Activated T-cell treated with anti-CD3 and anti-CD28 coated beads, Interleukin-2, amount 50 U/mL, for 48 hours (primary cell): Measurements from ENCODE around the gene MAGED2.
A peak's percentile ranks its signal among the peaks of the same experiment; 100 is the strongest.
"Not testable (repeated sequence)": the region's sequence is repeated elsewhere in the genome, so short reads cannot be mapped to it uniquely, and the experiment has no call there.

Experiments used
- DNase-seq, 2 experiments: peaks; one replicate each; pipeline ENCODE4 v3.0.0-alpha.2; 2020

Gene MAGED2

GRCh38 chrX:54820737-54821136 is 13.2 kb downstream of the MAGED2 start:
- no peak for DNase-seq

DNA sequence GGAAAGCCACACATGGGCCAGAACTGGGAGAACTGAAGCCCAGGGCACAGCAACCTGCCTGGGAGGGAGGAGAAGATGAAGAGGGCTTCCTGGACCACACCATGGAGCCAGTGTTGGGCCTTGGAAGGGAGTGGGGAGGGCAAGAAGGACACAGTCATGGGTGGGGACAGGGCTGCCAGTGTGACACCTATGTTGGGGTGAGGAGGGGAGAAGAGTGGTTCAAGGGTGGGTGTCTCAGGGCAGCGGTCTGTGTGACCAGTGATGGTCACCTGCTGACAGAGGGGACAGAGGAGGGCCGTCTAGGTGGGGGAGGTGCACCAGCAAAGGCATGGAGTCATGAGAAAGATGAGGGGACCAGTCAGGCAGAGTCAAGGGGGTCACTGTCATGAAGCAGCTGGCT is 13.8 kb downstream of the MAGED2 start:
- DNase-seq, result no peak

GRCh38 chrX:54824195-54824594 is 16.6 kb downstream of the MAGED2 start:
- DNase-seq, result no peak

GRCh38 chrX:54824722-54825121 is 17.2 kb downstream of the MAGED2 start:
- no peak for DNase-seq

DNA sequence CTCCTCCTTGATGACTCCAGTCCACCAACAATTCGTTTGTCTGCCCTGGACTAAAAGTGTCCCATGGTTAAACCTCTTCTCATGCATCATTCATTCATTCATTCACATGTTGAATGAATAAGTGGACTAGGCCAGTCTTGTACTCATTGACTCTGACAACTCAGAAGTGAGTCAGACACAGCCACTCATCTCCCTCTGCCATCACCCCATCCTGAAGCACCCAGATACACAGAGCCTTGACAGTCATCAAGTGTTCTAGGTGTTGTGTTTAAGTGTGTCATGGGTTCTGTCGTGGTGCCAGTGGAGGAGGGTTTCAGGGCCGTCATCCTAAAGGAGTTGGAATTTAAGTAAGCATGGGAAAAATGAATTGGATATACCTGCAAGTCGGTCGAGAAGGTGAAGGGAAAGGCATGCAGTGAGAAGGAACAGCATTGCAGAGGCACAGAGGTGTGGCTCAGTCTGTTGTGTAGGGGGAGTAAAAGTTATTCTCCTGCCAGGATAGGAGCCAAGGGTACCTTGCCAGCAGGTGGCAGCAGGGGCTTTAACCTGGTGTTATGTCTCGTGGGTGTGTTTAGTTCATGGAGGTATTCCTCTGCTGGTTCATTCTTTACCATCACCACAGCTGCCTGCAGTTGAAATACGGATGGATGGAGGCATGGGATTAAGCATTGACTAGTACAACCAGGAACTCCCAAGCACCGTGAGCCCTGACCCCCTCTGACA is 18.3 kb downstream of the MAGED2 start:
- DNase-seq, result peak in 1 of 2 experiments; percentile 39

DNA sequence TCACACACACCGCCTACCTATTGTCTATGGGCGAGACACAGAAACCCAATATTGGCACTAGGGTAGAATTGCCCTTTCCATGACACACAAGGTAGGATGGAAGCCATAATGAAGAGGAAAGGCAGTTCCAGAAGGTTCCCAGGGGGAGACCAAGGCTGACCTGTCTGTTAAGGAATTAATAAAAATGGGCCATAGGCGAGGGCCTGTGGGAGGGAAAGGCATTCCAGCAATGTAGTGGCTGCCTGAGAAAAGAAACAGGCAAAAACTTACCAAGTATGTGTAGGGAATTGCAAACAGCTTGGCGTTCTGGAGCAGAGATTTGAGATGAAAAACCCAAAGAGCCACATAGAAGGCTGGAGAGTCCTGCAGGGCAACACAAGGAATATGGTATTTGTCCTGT is 19.1 kb downstream of the MAGED2 start:
- DNase-seq, result no peak

GRCh38 chrX:54838583-54838982 is 31.0 kb downstream of the MAGED2 start:
- no peak for DNase-seq

DNA sequence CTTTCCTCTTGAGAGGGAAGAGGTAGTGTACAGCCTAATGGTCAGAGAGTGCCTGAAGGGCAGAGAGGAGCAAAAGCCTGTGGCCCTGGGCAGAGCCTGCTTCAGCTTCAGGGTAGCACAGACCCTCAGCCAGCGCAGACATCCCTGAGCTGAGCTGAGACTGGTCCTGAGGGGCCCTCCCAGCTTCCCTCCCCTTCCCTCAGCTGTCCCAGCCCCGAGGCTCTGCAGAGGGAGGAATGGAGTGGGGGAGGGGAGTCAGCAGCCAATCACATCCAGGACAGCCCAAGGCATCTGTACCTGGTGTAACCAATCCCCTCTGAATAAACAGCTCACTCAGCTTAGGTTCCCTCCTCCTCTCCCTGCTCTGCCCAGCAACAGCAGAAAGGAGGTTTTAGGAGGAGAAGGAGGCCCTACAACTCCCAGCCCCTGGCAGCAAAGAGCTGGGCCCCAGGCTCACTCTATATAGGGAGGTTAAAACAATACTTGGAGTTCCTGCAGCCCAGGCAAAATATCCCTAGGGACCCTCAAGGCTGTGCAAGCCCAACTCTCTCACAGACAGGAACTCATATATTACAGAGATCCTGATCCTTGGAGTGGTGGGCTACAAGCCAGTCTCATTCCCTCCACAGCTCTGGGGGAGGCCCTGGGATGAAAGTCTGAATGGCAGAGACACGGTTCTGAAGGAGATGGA is 33.8 kb downstream of the MAGED2 start:
- not testable (repeated sequence) for DNase-seq

- DNase-seq, result no peak
These were observed 35.1 kb downstream of the MAGED2 start for GRCh38 chrX:54842607-54843006.

DNA sequence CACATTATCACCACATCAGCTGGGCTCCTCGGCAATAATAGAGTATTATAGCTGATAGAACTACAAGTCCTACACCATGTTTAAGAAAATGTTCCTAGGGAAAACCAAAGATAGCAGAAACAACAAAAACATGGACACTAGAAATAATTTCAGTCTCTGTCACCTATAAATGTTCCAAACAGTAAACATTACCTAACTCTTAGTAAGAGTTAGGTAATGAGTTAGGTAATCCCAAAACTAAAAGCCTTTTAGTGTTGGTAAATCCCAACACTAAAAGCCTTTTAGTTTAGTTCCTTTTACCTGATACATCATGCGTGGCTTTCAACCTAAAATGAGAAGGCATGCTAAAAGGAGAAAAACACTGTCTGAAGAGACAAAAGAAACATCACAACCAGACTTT is 35.5 kb downstream of the MAGED2 start:
- DNase-seq, result no peak

DNA sequence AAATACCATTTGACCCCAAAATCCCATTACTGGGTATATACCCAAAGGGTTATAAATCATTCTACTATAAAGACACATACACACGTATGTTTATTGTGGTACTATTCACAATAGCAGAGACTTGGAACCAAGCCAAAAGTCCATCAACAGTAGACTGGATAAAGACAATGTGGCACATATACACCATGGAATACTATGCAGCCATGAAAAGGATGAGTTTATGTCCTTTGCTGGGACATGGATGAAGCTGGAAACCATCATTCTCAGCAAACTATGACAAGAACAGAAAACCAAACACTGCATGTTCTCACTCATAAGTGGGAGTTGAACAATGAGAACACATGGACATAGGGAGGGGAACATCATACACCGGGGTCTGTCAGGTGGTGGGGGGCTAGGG is 40.2 kb downstream of the MAGED2 start:
- not testable (repeated sequence) for DNase-seq

- no peak for DNase-seq
These were observed 57.7 kb downstream of the MAGED2 start for GRCh38 chrX:54865208-54865607.
